ENCODE data around the gene DRAM2.

DRAM2 gene

DNA sequence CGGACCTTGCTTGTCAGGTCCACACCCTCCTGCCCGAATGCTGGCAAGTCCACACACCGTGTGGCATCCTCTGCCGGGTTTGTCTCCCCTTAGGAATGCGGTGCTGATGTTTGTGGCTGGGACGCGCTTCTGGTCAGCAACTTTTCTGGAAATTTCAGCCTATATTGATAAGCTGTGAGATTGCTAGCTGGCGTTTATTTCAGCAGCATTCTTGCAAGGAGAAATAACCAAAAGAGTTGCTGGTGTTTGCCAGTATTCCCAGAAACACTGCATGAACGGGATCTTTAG lies 731 bp upstream of the DRAM2 start:
- Histone ChIP-seq H3K4me2 (ENCODE audit: low read length) (peak overlapping the region; percentile 55), H2AFZ (peak overlapping the region; percentile 89), H3K9me3 (ENCODE audit: control insufficient read depth, low read length) (no peaks in the 10 kb centered on the region), H3K27ac (peak overlapping the region; percentile 73), H3K36me3 (ENCODE audit: control insufficient read depth, insufficient read depth, low read length) (no peaks in the 10 kb centered on the region), H3K9ac (no peak overlapping the region), H3K79me2 (peaks cover 11% of the 10 kb centered on the region), H3K4me1 (no peaks in the 10 kb centered on the region), H3K27me3 (ENCODE audit: control insufficient read depth, insufficient read depth, low read length) (no peaks in the 10 kb centered on the region), H3K4me3 (ENCODE audit: low read depth, low read length) (peak overlapping the region; percentile 72)
- no peak for TF ChIP-seq CTCF (IDR thresholded peaks at IDR 0.05)

DNA sequence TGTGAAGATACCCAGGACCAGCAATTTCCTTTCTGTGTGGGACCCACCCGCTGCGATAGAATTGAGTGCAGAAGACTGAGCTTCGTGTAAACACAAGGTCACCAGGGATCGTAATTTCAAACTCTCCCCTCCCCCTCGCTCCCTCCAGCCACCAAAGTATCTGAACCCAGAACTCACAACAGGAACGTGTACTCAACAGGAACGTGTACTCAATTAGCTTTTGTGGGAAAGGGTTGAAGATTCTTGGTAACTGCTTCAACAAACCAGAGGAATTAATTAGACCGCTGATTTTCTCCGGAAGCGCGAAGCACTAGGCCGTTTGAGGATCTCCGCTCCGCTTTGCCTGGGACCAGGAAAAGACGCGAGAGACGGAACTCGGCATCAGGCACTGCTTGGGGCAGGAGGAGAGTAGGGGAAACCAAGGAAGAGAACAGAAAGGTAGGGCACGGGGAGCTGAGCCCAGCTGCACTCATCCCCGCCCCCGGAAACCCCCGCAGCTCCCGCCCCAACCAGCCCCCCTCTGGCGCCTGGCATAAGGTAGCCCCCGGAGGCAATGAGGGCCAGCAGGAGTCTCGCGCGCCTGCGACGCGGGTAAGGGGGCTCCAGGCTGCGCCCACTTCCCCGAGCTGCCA lies 453 bp downstream of the DRAM2 start:
- Histone ChIP-seq H3K79me2 (peaks cover 7% of the 10 kb centered on the region), H3K4me2 (ENCODE audit: low read length) (peak overlapping the region; percentile 55), H2AFZ (peak overlapping the region; percentile 89), H3K9ac (peak overlapping the region; percentile 53), H3K36me3 (ENCODE audit: control insufficient read depth, insufficient read depth, low read length) (no peaks in the 10 kb centered on the region), H3K27me3 (ENCODE audit: control insufficient read depth, insufficient read depth, low read length) (no peaks in the 10 kb centered on the region), H3K9me3 (ENCODE audit: control insufficient read depth, low read length) (no peaks in the 10 kb centered on the region), H3K4me1 (no peaks in the 10 kb centered on the region), H3K4me3 (ENCODE audit: low read depth, low read length) (peak overlapping the region; percentile 72), H3K27ac (peak overlapping the region; percentile 73)
- TF ChIP-seq CTCF (IDR thresholded peaks at IDR 0.05) = no peak

GRCh38 chr1:111133866-111134265 lies 6.0 kb downstream of the DRAM2 start:
- Histone ChIP-seq H3K36me3 (ENCODE audit: control insufficient read depth, insufficient read depth, low read length) (no peaks in the 10 kb centered on the region), H2AFZ (no peak overlapping the region), H3K27ac (no peak overlapping the region), H3K9ac (no peak overlapping the region), H3K79me2 (no peaks in the 10 kb centered on the region), H3K4me3 (ENCODE audit: low read depth, low read length) (no peak overlapping the region), H3K4me1 (no peaks in the 10 kb centered on the region), H3K27me3 (ENCODE audit: control insufficient read depth, insufficient read depth, low read length) (no peaks in the 10 kb centered on the region), H3K9me3 (ENCODE audit: control insufficient read depth, low read length) (no peaks in the 10 kb centered on the region), H3K4me2 (ENCODE audit: low read length) (no peak overlapping the region)
- TF ChIP-seq CTCF (IDR thresholded peaks at IDR 0.05) = no peak

DNA sequence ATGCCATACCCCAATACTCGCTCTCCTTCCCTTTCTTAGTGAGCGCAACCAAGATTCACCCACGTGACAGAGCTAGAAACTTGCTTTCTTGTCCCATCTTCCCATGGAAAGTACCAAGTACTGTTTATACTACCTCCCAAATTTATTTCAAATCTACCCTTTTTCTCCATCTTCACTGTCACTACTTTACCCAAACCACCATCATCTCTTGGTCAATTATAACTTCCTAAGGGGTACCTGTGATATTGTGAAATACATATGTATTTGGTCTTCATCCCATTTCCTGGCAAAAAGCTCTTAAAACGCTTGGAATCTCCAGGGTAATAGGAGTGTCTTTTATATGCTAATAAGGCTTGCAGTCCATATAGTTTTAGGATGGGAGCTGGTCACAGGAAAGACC lies 8.2 kb downstream of the DRAM2 start:
- Histone ChIP-seq H3K9ac (no peak overlapping the region), H3K27ac (no peak overlapping the region), H3K79me2 (no peaks in the 10 kb centered on the region), H3K4me2 (ENCODE audit: low read length) (no peak overlapping the region), H3K36me3 (ENCODE audit: control insufficient read depth, insufficient read depth, low read length) (no peaks in the 10 kb centered on the region), H3K27me3 (ENCODE audit: control insufficient read depth, insufficient read depth, low read length) (no peaks in the 10 kb centered on the region), H3K4me3 (ENCODE audit: low read depth, low read length) (no peak overlapping the region), H3K4me1 (no peaks in the 10 kb centered on the region), H2AFZ (no peak overlapping the region), H3K9me3 (ENCODE audit: control insufficient read depth, low read length) (no peaks in the 10 kb centered on the region)
- TF ChIP-seq CTCF (IDR thresholded peaks at IDR 0.05) = no peak

- Histone ChIP-seq H3K27ac (no peak overlapping the region), H3K79me2 (no peaks in the 10 kb centered on the region), H3K9ac (no peak overlapping the region), H3K9me3 (ENCODE audit: control insufficient read depth, low read length) (no peaks in the 10 kb centered on the region), H3K36me3 (ENCODE audit: control insufficient read depth, insufficient read depth, low read length) (no peaks in the 10 kb centered on the region), H2AFZ (no peak overlapping the region), H3K4me3 (ENCODE audit: low read depth, low read length) (no peak overlapping the region), H3K27me3 (ENCODE audit: control insufficient read depth, insufficient read depth, low read length) (no peaks in the 10 kb centered on the region), H3K4me1 (no peaks in the 10 kb centered on the region), H3K4me2 (ENCODE audit: low read length) (no peak overlapping the region)
- TF ChIP-seq CTCF (IDR thresholded peaks at IDR 0.05) = no peak
These were observed 10.5 kb downstream of the DRAM2 start for GRCh38 chr1:111129376-111129775.

Measured in parathyroid adenoma (tissue), 2 donors.